CD4-positive, alpha-beta T cell treated with Interferon gamma for 1 hour (primary cell): ENCODE measurements around the gene ZNF497.
"Not testable (repeated sequence)": the region's sequence is repeated elsewhere in the genome, so short reads cannot be mapped to it uniquely, and the experiment has no call there.

Experiments
- DNase-seq: peaks from one replicate; pipeline ENCODE4 v3.0.0-alpha.2; 2020

Gene ZNF497

GRCh38 chr19:58346961-58347929, 15.3 kb downstream of the ZNF497 start:
- peak; percentile 70 for DNase-seq

GRCh38 chr19:58345558-58345957, 17.0 kb downstream of the ZNF497 start:
- no peak for DNase-seq

DNA sequence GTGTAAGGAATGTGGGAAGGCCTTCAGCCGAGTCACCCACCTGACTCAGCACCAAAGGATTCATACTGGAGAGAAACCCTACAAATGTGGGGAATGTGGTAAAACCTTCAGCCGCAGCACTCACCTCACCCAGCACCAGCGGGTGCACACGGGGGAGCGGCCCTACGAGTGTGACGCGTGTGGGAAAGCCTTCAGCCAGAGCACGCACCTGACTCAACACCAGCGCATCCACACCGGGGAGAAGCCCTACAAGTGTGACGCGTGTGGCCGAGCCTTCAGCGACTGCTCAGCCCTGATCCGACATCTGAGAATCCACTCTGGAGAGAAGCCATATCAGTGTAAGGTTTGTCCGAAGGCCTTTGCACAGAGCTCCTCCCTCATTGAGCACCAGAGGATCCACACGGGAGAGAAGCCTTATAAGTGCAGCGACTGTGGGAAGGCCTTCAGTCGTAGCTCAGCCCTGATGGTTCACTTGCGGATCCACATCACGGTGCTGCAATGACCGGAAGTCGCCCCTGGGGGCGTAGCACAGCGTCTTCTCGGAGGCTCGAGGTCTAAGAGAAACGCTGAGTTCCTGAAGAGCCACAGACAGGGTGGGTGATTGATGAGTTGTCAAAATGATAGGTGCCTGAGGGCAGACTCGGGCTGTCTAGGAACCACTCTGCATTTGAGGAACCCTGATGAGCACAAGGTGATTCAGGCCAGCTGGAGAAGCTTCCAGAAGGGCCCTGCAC, 23.6 kb downstream of the ZNF497 start:
- no peak for DNase-seq

- no peak for DNase-seq
Observed at GRCh38 chr19:58338336-58338735, 24.2 kb downstream of the ZNF497 start.

- no peak for DNase-seq
Observed at GRCh38 chr19:58336820-58337219, 25.7 kb downstream of the ZNF497 start.

DNA sequence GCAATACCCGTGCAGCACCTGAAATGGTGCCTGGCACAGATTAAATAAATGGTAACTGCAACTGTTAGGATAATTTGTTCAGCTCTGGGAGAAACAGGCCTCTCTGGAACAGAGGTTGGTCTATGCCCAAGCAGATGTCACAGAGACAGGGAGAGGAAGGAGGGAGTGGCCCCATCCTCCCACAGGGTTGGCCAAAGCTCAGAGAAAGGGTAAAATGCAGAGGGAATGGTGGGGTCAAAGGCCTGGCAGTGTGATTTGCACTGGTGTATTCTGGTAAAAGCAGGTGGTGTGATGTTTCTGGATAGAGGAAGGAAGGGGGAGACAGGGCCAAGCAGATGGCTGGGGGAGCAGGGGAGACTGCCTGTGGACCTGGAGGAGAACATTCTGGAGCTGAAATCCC, 26.3 kb downstream of the ZNF497 start:
- no peak for DNase-seq

- no peak for DNase-seq
Observed at GRCh38 chr19:58335630-58336029, 26.9 kb downstream of the ZNF497 start.

GRCh38 chr19:58334691-58335249, 27.8 kb downstream of the ZNF497 start:
- DNase-seq: no peak

- DNase-seq: no peak
Observed at GRCh38 chr19:58332697-58333096, 29.9 kb downstream of the ZNF497 start.

GRCh38 chr19:58330458-58330857, 32.1 kb downstream of the ZNF497 start:
- DNase-seq: no peak

DNA sequence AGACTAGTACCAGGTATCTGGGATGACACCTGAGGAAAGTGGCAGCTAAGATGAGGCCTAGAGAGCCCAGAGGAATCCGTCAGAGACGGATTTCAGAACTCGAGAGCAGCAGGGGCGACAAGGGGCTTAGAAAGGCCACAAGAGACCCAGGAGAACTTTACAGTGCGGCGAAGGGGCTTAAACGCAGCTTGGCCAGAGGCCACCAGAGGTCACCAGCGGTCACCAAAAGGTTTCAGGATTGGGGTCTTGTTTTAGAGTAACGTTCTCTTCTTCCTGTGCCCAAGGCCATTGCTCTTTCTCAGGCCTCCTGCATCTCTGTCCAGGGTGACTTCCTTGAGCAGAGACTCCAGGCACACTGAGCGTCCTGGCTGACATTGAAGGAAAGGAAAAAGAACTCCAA, 33.6 kb downstream of the ZNF497 start:
- no peak for DNase-seq

GRCh38 chr19:58326914-58327726, 35.4 kb downstream of the ZNF497 start, which contains the start of gene ZSCAN22:
ZSCAN22 (plus strand) TSS chr19:58326994; CDS start chr19:58334803, 7,809 bp downstream.
- DNase-seq: peak; percentile 89

DNA sequence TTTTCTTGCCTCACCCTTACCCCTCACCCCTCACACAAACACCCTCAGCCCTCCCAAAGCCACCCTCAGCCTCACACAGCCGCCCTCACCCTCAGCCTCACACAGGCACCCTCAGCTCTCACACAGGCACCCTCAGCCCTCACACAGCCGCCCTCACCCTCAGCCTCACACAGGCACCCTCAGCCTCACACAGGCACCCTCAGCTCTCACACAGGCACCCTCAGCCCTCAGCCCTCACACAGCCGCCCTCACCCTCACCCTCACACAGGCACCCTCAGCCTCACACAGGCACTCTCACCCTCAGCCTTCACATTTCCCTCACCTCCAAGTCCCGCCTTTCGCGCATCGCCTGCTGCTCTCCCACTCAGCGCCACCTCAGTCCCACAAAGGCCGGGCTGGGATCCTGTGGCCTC, 36.0 kb downstream of the ZNF497 start:
- DNase-seq: no peak

DNA sequence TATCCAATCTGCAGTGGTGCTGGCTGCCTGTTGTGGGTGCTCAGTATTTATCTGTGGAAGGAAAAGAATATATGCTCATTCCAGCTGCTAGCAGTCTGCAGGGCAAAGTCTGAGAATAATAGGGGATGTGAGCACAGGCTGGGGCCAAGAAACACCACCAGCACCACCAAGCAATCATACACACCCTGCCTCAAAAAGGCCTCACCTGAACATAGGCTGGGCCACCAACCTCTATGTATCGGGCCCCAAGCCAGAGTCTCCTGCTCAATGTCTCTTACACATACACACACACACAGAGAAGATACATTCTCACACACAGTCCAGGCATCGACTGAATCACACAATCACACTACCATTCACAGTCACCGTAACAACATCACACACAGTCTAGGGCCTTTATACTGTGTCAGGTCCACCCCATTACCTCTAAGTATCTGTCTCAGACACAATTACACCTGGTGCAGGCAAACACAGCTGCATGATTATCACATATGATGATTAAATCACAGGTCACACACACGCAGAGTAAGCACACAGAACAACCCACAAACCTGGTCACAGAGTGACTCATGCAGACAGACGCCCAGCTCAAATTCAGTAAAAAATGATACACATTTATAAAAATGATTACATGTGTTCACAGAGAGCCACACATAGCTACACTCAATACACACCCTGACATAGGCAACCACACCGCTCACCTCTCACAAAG, 37.1 kb downstream of the ZNF497 start:
- no peak for DNase-seq

DNA sequence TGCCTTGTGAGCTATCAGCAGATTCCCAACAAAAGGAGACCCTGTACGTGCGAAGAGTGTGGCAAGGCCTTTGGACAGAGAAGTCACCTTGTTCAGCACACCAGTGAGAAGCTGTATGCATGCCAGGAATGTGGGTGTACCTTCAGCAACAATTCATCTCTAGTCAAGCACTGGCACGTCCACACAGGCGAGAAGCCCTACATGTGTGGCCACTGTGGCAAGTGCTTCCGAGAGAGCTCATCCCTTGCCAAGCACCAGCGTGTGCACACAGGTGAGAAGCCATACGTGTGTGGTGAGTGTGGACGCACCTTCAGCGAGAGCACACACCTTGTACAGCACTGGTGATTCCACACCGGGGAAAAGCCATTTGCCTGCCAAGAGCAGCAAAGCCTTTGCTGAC, 43.3 kb downstream of the ZNF497 start:
- DNase-seq: no peak

DNA sequence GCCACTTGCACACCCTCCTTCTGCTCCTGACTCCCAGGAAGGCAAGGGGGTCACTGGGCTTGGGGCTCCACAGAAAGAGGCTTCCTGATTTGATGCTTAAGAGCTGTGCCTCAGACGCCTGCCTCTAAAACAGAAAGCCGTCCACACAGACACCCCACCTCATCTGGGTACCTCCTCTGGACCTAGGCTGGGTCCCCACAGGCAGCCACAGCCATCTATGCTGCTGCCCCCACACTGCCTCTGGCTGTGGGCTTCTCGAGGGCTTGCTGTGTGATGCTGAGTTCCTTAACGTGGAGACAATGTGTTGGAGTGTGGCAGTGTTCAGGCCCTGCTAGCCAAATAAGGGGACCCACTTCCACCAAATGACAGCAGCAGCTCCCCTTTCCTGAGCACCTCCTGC, 44.3 kb downstream of the ZNF497 start:
- DNase-seq: no peak

DNA sequence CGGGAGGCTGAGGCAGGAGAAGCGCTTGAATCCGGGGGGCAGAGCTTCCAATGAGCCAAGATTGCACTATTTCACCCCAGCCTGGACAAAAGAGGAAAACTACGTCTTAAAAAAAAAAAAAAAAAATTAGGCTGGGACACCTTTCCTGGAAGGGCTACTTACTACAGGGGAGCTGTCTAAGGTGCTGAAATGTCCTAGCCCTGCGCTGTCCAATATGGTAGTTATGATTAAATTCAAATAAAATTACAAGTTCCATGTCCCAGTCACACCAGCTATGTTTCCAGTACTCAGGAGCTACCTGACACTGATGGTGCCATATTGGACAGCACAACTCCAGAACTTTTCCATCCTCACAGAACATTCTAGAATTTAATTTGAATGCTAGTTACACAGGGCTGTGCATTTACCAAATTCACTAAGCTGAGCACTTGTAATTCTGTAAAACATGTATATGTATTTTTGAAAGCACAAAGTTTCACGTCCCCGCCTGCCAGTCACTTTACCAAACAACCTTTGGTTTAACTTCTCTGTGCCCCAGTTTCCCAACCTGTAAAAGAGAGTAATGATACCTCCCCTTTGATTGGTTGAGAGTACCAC, 45.0 kb downstream of the ZNF497 start:
- DNase-seq: no peak

GRCh38 chr19:58315580-58315979, 47.0 kb downstream of the ZNF497 start:
- no peak for DNase-seq

- DNase-seq: no peak
Observed at GRCh38 chr19:58311345-58311865, 51.1 kb downstream of the ZNF497 start.

- DNase-seq: not testable (repeated sequence)
Observed at GRCh38 chr19:58310685-58311084, 51.9 kb downstream of the ZNF497 start.

GRCh38 chr19:58307736-58308135, 54.8 kb downstream of the ZNF497 start:
- no peak for DNase-seq
